HepG2 (cell line): ENCODE data around the gene MMD2. TPM values are rescaled to one million over a fixed set of nuclear protein-coding genes. Genes with fewer than 3 reads are reported as not detected.

Source experiments
- ADNP ChIP-seq: sonication (generic); formaldehyde crosslinking; IDR thresholded peaks from 2 replicates; pipeline ENCODE4 v1.4.0; 2020; ENCODE audit warnings: missing genetic modification reagents
- AHDC1 ChIP-seq: sonication (generic); formaldehyde crosslinking; IDR thresholded peaks from 2 replicates; pipeline ENCODE4 v1.5.1; 2020; ENCODE audit warnings: mild to moderate bottlenecking, missing genetic modification reagents, borderline replicate concordance
- ESRRA ChIP-seq: sonication (generic); formaldehyde crosslinking; IDR thresholded peaks from 2 replicates; pipeline ENCODE4 v1.5.1; 2020; ENCODE audit warnings: mild to moderate bottlenecking, low read depth, missing genetic modification reagents
- FOXK1 ChIP-seq: sonication (generic); formaldehyde crosslinking; IDR thresholded peaks from 2 replicates; pipeline ENCODE4 v1.4.0; 2020; ENCODE audit warnings: low read depth, missing genetic modification reagents, borderline replicate concordance
- HDAC2 ChIP-seq: sonication (generic); formaldehyde crosslinking; IDR thresholded peaks from 2 replicates; pipeline ENCODE4 v1.4.0; 2020; ENCODE audit warnings: missing genetic modification reagents
- NFE2 ChIP-seq: sonication (generic); formaldehyde crosslinking; IDR thresholded peaks from 2 replicates; pipeline ENCODE4 v1.4.0; 2020; ENCODE audit warnings: missing genetic modification reagents
- NFE2L1 ChIP-seq: sonication (generic); formaldehyde crosslinking; IDR thresholded peaks from 2 replicates; pipeline ENCODE4 v1.4.0; 2020; ENCODE audit warnings: missing genetic modification reagents, mild to moderate bottlenecking, borderline replicate concordance
- RORA ChIP-seq: sonication (generic); formaldehyde crosslinking; IDR thresholded peaks from 2 replicates; pipeline ENCODE4 v1.5.0; 2020; ENCODE audit warnings: mild to moderate bottlenecking, missing genetic modification reagents, moderate library complexity
- SMAD1 ChIP-seq: sonication (generic); formaldehyde crosslinking; IDR thresholded peaks from 2 replicates; pipeline ENCODE4 v1.4.0; 2020; ENCODE audit warnings: missing genetic modification reagents, low read depth, mild to moderate bottlenecking, borderline replicate concordance
- SOX5 ChIP-seq: IDR thresholded peaks from 2 replicates; pipeline ENCODE4 v1.6.1; 2016; ENCODE audit warnings: borderline replicate concordance
- SP4 ChIP-seq: sonication (generic); formaldehyde crosslinking; IDR thresholded peaks from 2 replicates; pipeline ENCODE4 v1.8.1; 2023; ENCODE audit warnings: mild to moderate bottlenecking, missing genetic modification reagents
- TEAD3 ChIP-seq: optimal IDR thresholded peaks from 2 replicates; pipeline ENCODE3; 2016; ENCODE audit warnings: borderline replicate concordance
- TIGD3 ChIP-seq: sonication (generic); formaldehyde crosslinking; IDR thresholded peaks from 2 replicates; pipeline ENCODE4 v1.5.1; 2020; ENCODE audit warnings: mild to moderate bottlenecking, missing genetic modification reagents, borderline replicate concordance
- ZFP90 ChIP-seq: sonication (generic); formaldehyde crosslinking; IDR thresholded peaks from 2 replicates; pipeline ENCODE4 v1.8.0; 2022; ENCODE audit warnings: missing genetic modification reagents, mild to moderate bottlenecking, inconsistent platforms, borderline replicate concordance
- ZMAT3 ChIP-seq: sonication (generic); formaldehyde crosslinking; conservative IDR thresholded peaks from 2 replicates; pipeline ENCODE4 v1.7.0; 2021; ENCODE audit warnings: missing genetic modification reagents
- ZNF563 ChIP-seq: sonication (generic); formaldehyde crosslinking; IDR thresholded peaks from 2 replicates; pipeline ENCODE4 v1.8.0; 2022; ENCODE audit warnings: mild to moderate bottlenecking, moderate library complexity, missing genetic modification reagents
- ZNF576 ChIP-seq: sonication (generic); formaldehyde crosslinking; IDR thresholded peaks from 2 replicates; pipeline ENCODE4 v1.4.0; 2020; ENCODE audit warnings: mild to moderate bottlenecking, missing genetic modification reagents
- ZNF776 ChIP-seq: sonication (generic); formaldehyde crosslinking; IDR thresholded peaks from 2 replicates; pipeline ENCODE4 v1.4.0; 2020; ENCODE audit warnings: mild to moderate bottlenecking, missing genetic modification reagents
- polyA plus RNA-seq, 8 experiments: library from polyadenylated mRNA; depleted of rRNA in 3 of 8; stranded (reverse) in 7 of 8; unstranded in 1 of 8; fragments of >200 nt; fragmentation: Illumina TruSeq in 4 of 8; extraction: Trizol in 4 of 8; gene quantifications; 2 replicates each; pipeline versions ENCODE4 v1.2.1 to v1.2.3, GENCODE V29; 2011 to 2016; ENCODE audit warnings: low read depth in 4 of 8, missing spikeins in 1 of 8, mixed read lengths in 1 of 8; ENCODE audit not compliant: insufficient read depth in 1 of 8
- total RNA-seq, 5 experiments: library from RNA; depleted of rRNA; stranded (reverse); fragments of >200 nt; fragmentation: Illumina TruSeq; extraction: Trizol; gene quantifications; 2 replicates each; pipeline ENCODE4 v1.2.3, GENCODE V29; 2016; ENCODE audit warnings: low read depth in 1 of 5

Gene MMD2
- total and polyA plus RNA-seq, 2 of the 13 experiments (the other 11 are each of a cell fraction or from before 2014, with no cell fraction given) = not detected

GRCh38 chr7:4883372-4884144, 75.4 kb downstream of the MMD2 start, which contains the start of gene RADIL (continued):
- TF ChIP-seq ZFP90 (CRISPR knock-in tag) (no peak), ZNF576 (CRISPR knock-in tag) (no peak), TEAD3 (CRISPR knock-in tag) (no peak), SMAD1 (CRISPR knock-in tag) (no peak), AHDC1 (CRISPR knock-in tag) (no peak), NFE2L1 (CRISPR knock-in tag) (no peak), ADNP (CRISPR knock-in tag) (no peak), SOX5 (CRISPR knock-in tag) (0 out of 2 replicates have a peak, but pooled peaks have one; percentile 17), SP4 (CRISPR knock-in tag) (peak; percentile 95), ZMAT3 (no peak), FOXK1 (CRISPR knock-in tag) (no peak), HDAC2 (CRISPR knock-in tag) (no peak), NFE2 (no peak), ESRRA (CRISPR knock-in tag) (no peak), ZNF776 (0 out of 2 replicates have a peak, but pooled peaks have one; percentile 7), TIGD3 (CRISPR knock-in tag) (no peak), ZNF563 (CRISPR knock-in tag) (no peak), RORA (no peak)
